Motor neuron (in vitro differentiated cells): ENCODE measurements around the gene CA10. TPM values are rescaled to one million over a fixed set of nuclear protein-coding genes. Genes with fewer than 3 reads are reported as not detected.
A peak's percentile ranks its signal among the peaks of the same experiment; 100 is the strongest.

Experiments
- ATAC-seq, 8 experiments: fragments of 200-7000 bp; cut with Tn5 transposase; replicated peaks in 6 of 8; 2 replicates each; pipeline ENCODE4 v1.8.0; 2021; ENCODE audit warnings: mild to moderate bottlenecking in 8 of 8, moderate library complexity in 8 of 8
- H3K27ac ChIP-seq, 2 donors: fragments of 250-450 bp; sonication (Bioruptor Pico); 2 replicates each; pipeline ENCODE4 v1.9.0; 2021; ENCODE audit warnings: antibody characterized with exemption in 2 of 2, mild to moderate bottlenecking in 2 of 2, moderate library complexity in 1 of 2
- H3K4me1 ChIP-seq, 2 donors: fragments of 250-450 bp; sonication (Bioruptor Pico); replicated peaks in 1 of 2; 2 replicates each; pipeline ENCODE4 v1.6.1; 2021; ENCODE audit warnings: antibody characterized with exemption in 2 of 2, mild to moderate bottlenecking in 2 of 2, moderate library complexity in 1 of 2
- H3K4me3 ChIP-seq, 5 donors: fragments of 250-450 bp; sonication (Bioruptor Pico); 2 replicates each; pipeline ENCODE4 v1.9.0; 2021; ENCODE audit warnings: antibody characterized with exemption in 5 of 5, mild to moderate bottlenecking in 5 of 5, moderate library complexity in 4 of 5
- WGBS, 10 experiments: fragments of 450-650 bp; shearing (Covaris generic); methylation state at CpG; one replicate each; pipeline ENCODE4 v1.0.0; 2022; 5-methylcytosine and 5-hydroxymethylcytosine counted together
- in situ Hi-C, 9 experiments: fragments of 400-800 bp; cut with MboI; loops; one replicate each; pipeline ENCODE4 v1.15.0; 2021; ENCODE audit warnings: low sequenced_read_pairs in 9 of 9, low pct_unique_long_range_greater_than_20kb in 2 of 9; ENCODE audit not compliant: unreplicated experiment in 9 of 9
- total RNA-seq, 8 experiments: library from RNA; unstranded; fragments of 300-600 nt; gene quantifications; 2 replicates each; pipeline versions ENCODE4 v1.2.3 to v1.2.4, GENCODE V29; 2022

Gene CA10
- total RNA-seq, 8 experiments from 2014 or later = 0.21 to 14.4 (median 1.8) TPM

- Histone ChIP-seq H3K4me3 (no peak overlapping the region), H3K27ac (no peak overlapping the region), H3K4me1 (peaks cover 22 to 30% of the 10 kb centered on the region in 2 donors)
- ATAC-seq = peak in 7 of 8 experiments; percentile 44 to 78 (median 66)
- in situ Hi-C loops = loop anchor here in 2 of 9 experiments (25.0 kb wide), 1 partner anchor 159 kb away; no protein-coding TSS in a partner anchor
These were observed 412.1 kb downstream of the CA10 start for GRCh38 chr17:51746421-51746820.

GRCh38 chr17:51745993-51746392 lies 412.5 kb downstream of the CA10 start:
- in situ Hi-C loops = loop anchor here in 2 of 9 experiments (25.0 kb wide), 1 partner anchor 159 kb away; no protein-coding TSS in a partner anchor
- 0 to 52% (median 0%) methylated on average over 1 to 2 of the region's 2 CpGs; no CpG with 5 or more reads in 5 of the 10 experiments for WGBS, 10 experiments
- Histone ChIP-seq H3K4me3 (no peak overlapping the region), H3K4me1 (peaks cover 22 to 30% of the 10 kb centered on the region in 2 donors), H3K27ac (no peak overlapping the region)
- ATAC-seq = peak; percentile 64 to 96 (median 79)

- no peak for ATAC-seq
- Histone ChIP-seq H3K4me1 (peaks cover 34 to 42% of the 10 kb centered on the region in 2 donors), H3K27ac (no peak overlapping the region), H3K4me3 (no peak overlapping the region)
- in situ Hi-C loops = loop anchor here in 2 of 9 experiments (25.0 kb wide), 1 partner anchor 156 kb away; no protein-coding TSS in a partner anchor
- 0 to 100% (median 93%) methylated on average over 1 to 4 of the region's 4 CpGs; no CpG with 5 or more reads in 1 of the 10 experiments for WGBS, 10 experiments
These were observed 415.0 kb downstream of the CA10 start for GRCh38 chr17:51743477-51743876.

GRCh38 chr17:51742571-51742970 lies 415.9 kb downstream of the CA10 start:
- in situ Hi-C loops = loop anchor here in 2 of 9 experiments (25.0 kb wide), 1 partner anchor 155 kb away; no protein-coding TSS in a partner anchor
- peak in 1 of 8 experiments; percentile 25 for ATAC-seq
- peaks cover 34 to 45% of the 10 kb centered on the region in 2 donors for H3K4me1 ChIP-seq

GRCh38 chr17:51741458-51741857 lies 417.1 kb downstream of the CA10 start:
- in situ Hi-C loops = loop anchor here in 2 of 9 experiments (25.0 kb wide), 1 partner anchor 154 kb away; no protein-coding TSS in a partner anchor
- Histone ChIP-seq H3K4me1 (peaks cover 33 to 43% of the 10 kb centered on the region in 2 donors), H3K27ac (no peak overlapping the region), H3K4me3 (no peak overlapping the region)
- peak in 1 of 8 experiments; percentile 52 for ATAC-seq

More at GRCh38 chr17:51742571-51742970, 415.9 kb downstream of the CA10 start:
- Histone ChIP-seq H3K27ac (no peak overlapping the region), H3K4me3 (no peak overlapping the region)

GRCh38 chr17:51740531-51740930 lies 418.0 kb downstream of the CA10 start:
- WGBS, 10 experiments = 0 to 70% (median 57%) methylated on average over 2 to 5 of the region's 5 CpGs; no CpG with 5 or more reads in 2 of the 10 experiments
- in situ Hi-C loops = loop anchor here in 2 of 9 experiments (25.0 kb wide), 1 partner anchor 153 kb away; no protein-coding TSS in a partner anchor
- H3K4me3 ChIP-seq = no peak overlapping the region
- peaks cover 26 to 41% of the 10 kb centered on the region in 2 donors for H3K4me1 ChIP-seq
- ATAC-seq = peak in 5 of 8 experiments; percentile 64 to 84 (median 81)
- no peak overlapping the region for H3K27ac ChIP-seq

- Histone ChIP-seq H3K27ac (no peak overlapping the region), H3K4me3 (no peak overlapping the region), H3K4me1 (peaks cover 20 to 38% of the 10 kb centered on the region in 2 donors)
- in situ Hi-C loops = loop anchor here in 2 of 9 experiments (25.0 kb wide), 1 partner anchor 152 kb away; no protein-coding TSS in a partner anchor
- ATAC-seq = peak in 6 of 8 experiments; percentile 36 to 73 (median 57)
- 38 to 89% (median 53%) methylated on average over 1 to 6 of the region's 6 CpGs; no CpG with 5 or more reads in 1 of the 10 experiments for WGBS, 10 experiments
These were observed 419.1 kb downstream of the CA10 start for GRCh38 chr17:51739245-51739886.

- WGBS, 10 experiments = 17 to 100% (median 80%) methylated on average over 1 to 2 of the region's 2 CpGs; no CpG with 5 or more reads in 5 of the 10 experiments
- Histone ChIP-seq H3K4me1 (peaks cover 11 to 24% of the 10 kb centered on the region in 2 donors), H3K4me3 (no peak overlapping the region), H3K27ac (no peak overlapping the region)
- no peak for ATAC-seq
- in situ Hi-C loops = loop anchor here in 2 of 9 experiments (25.0 kb wide), 1 partner anchor 149 kb away; no protein-coding TSS in a partner anchor
These were observed 422.2 kb downstream of the CA10 start for GRCh38 chr17:51736356-51736755.

GRCh38 chr17:51734976-51735375 lies 423.5 kb downstream of the CA10 start:
- no peak for ATAC-seq
- 20 to 100% (median 78%) methylated on average over 1 to 2 of the region's 2 CpGs; no CpG with 5 or more reads in 4 of the 10 experiments for WGBS, 10 experiments
- H3K4me1 ChIP-seq = peaks cover 8 to 18% of the 10 kb centered on the region in 2 donors
- H3K4me3 ChIP-seq = no peak overlapping the region
- in situ Hi-C loops = loop anchor here in 2 of 9 experiments (25.0 kb wide), 1 partner anchor 148 kb away; no protein-coding TSS in a partner anchor
- H3K27ac ChIP-seq = no peak overlapping the region

GRCh38 chr17:51734462-51734861 lies 424.1 kb downstream of the CA10 start:
- Histone ChIP-seq H3K4me1 (peaks cover 7 to 18% of the 10 kb centered on the region in 2 donors), H3K27ac (no peak overlapping the region), H3K4me3 (no peak overlapping the region)
- 6 to 100% (median 59%) methylated on average over 1 to 4 of the region's 4 CpGs; no CpG with 5 or more reads in 4 of the 10 experiments for whole genome bisulfite sequencing, 10 experiments
- no peak for ATAC-seq
- in situ Hi-C loops = loop anchor here in 2 of 9 experiments (25.0 kb wide), 1 partner anchor 147 kb away; no protein-coding TSS in a partner anchor

GRCh38 chr17:51733166-51733565 lies 425.3 kb downstream of the CA10 start:
- 13 to 73% (median 50%) methylated on average over 1 to 6 of the region's 6 CpGs; no CpG with 5 or more reads in 1 of the 10 experiments for WGBS, 10 experiments
- H3K4me3 ChIP-seq = no peak overlapping the region
- in situ Hi-C loops = loop anchor here in 2 of 9 experiments (25.0 kb wide), 1 partner anchor 146 kb away; no protein-coding TSS in a partner anchor

GRCh38 chr17:51731941-51732722 lies 426.4 kb downstream of the CA10 start:
- 18 to 83% (median 60%) methylated on average over 4 to 6 of the region's 6 CpGs; no CpG with 5 or more reads in 4 of the 10 experiments for WGBS, 10 experiments
- in situ Hi-C loops = loop anchor here in 2 of 9 experiments (25.0 kb wide), 1 partner anchor 145 kb away; no protein-coding TSS in a partner anchor
- Histone ChIP-seq H3K27ac (no peak overlapping the region), H3K4me3 (no peak overlapping the region), H3K4me1 (peaks cover 0 to 7% of the 10 kb centered on the region in 2 donors)
- ATAC-seq = no peak

More at GRCh38 chr17:51733166-51733565, 425.3 kb downstream of the CA10 start:
- no peak for ATAC-seq
- Histone ChIP-seq H3K27ac (no peak overlapping the region), H3K4me1 (peaks cover 0 to 12% of the 10 kb centered on the region in 2 donors)
